K562 (cell line): ENCODE measurements around the gene GALNS. TPM values are rescaled to one million over a fixed set of nuclear protein-coding genes. Genes with fewer than 3 reads are reported as not detected.

Experiments
- ATAC-seq: fragments of 200-7000 bp; cut with Tn5 transposase; 3 replicates; pipeline ENCODE4 v1.9.1; 2020; ENCODE audit warnings: moderate library complexity
- BruUV-seq: library from RNA; stranded (reverse); fragments of 400-500 nt; replicated peaks from 2 replicates; lab custom pipeline; 2021; lab: Mats Ljungman, UMichigan
- CTCF ChIA-PET: fragments of 300-600 bp; formaldehyde crosslinking; extraction: SDS; loops from one replicate; lab custom pipeline; 2021; ENCODE audit warnings: low intra/inter-chr PET ratio; lab: Yijun Ruan, JAX
- POLR2A ChIA-PET: fragments of 300-600, 350-650 bp; sonication (Branson Sonifier 250); formaldehyde crosslinking; extraction: SDS; loops from one replicate; lab custom pipeline; 2021; ENCODE audit warnings: antibody characterized with exemption, inconsistent platforms; lab: Yijun Ruan, JAX
- DNase-seq, 4 experiments: peaks; one replicate each; pipeline versions ENCODE4 v3.0.0 to v3.0.0-alpha.2; 2011 to 2018; ENCODE audit warnings: low spot score in 3 of 4, mixed read lengths in 3 of 4; ENCODE audit errors: extremely low read depth in 1 of 4
- FAIRE-seq: peaks from 2 replicates; lab custom pipeline; 2011; peaks lifted over from hg19 to GRCh38; lab: Jason Lieb, UNC
- H2AFZ ChIP-seq: 2 replicates; pipeline ENCODE4 v1.6.0; 2011; ENCODE audit warnings: low read depth, low read length, control low read depth, inconsistent platforms
- H3K27ac ChIP-seq: fragments of 200-600 bp; 3 replicates; pipeline ENCODE4 v1.8.0; 2011; ENCODE audit warnings: low read depth, mild to moderate bottlenecking, control low read depth, inconsistent platforms, low read length, moderate library complexity, mixed read lengths; ENCODE audit errors: extremely low read depth
- H3K27me3 ChIP-seq, 2 experiments: fragments of 300-600 bp in 1 of 2; 2 replicates in 1 of 2; 3 replicates in 1 of 2; pipeline versions ENCODE4 v1.6.0 to v1.8.0; 2011; ENCODE audit warnings: inconsistent platforms in 2 of 2, low read length in 2 of 2, mild to moderate bottlenecking in 1 of 2, mixed read lengths in 1 of 2, moderate library complexity in 1 of 2; ENCODE audit not compliant: control insufficient read depth in 2 of 2, insufficient read depth in 2 of 2
- H3K36me3 ChIP-seq: fragments of 300-600 bp; 3 replicates; pipeline ENCODE4 v1.8.0; 2011; ENCODE audit warnings: mild to moderate bottlenecking, low read length, inconsistent platforms; ENCODE audit not compliant: control insufficient read depth, insufficient read depth
- H3K4me1 ChIP-seq, 2 experiments: fragments of 200-600 bp in 1 of 2; replicated peaks in 1 of 2; 2 replicates in 1 of 2; 3 replicates in 1 of 2; pipeline versions ENCODE4 v1.5.1 to v1.8.0; 2011; ENCODE audit warnings: inconsistent platforms in 2 of 2, low read length in 2 of 2, mild to moderate bottlenecking in 1 of 2, mixed read lengths in 1 of 2, moderate library complexity in 1 of 2; ENCODE audit not compliant: control insufficient read depth in 2 of 2, insufficient read depth in 2 of 2
- H3K4me2 ChIP-seq: 2 replicates; pipeline ENCODE4 v1.6.1; 2011; ENCODE audit warnings: low read length, control low read depth, inconsistent platforms, mixed read lengths; ENCODE audit not compliant: insufficient read depth
- H3K4me3 ChIP-seq: fragments of 200-600 bp; sonication (generic), shearing (Covaris generic); 2 replicates; pipeline ENCODE4 v1.5.1; 2016; ENCODE audit warnings: control low read depth, inconsistent platforms
- H3K79me2 ChIP-seq: fragments of 200-600 bp; 3 replicates; pipeline ENCODE4 v1.8.0; 2011; ENCODE audit warnings: low read length, inconsistent platforms; ENCODE audit not compliant: control insufficient read depth, insufficient read depth
- H3K9ac ChIP-seq, 2 experiments: 2 replicates each; pipeline versions ENCODE4 v1.6.0 to v1.6.1; 2011; ENCODE audit warnings: low read depth in 2 of 2, low read length in 2 of 2, control low read depth in 1 of 2, inconsistent platforms in 1 of 2, mild to moderate bottlenecking in 1 of 2, mixed read lengths in 1 of 2; ENCODE audit not compliant: insufficient read depth in 1 of 2
- H3K9me1 ChIP-seq: one replicate; pipeline ENCODE4 v1.6.0; 2011; ENCODE audit warnings: inconsistent platforms, mild to moderate bottlenecking, low read length, moderate library complexity; ENCODE audit not compliant: control insufficient read depth, insufficient read depth
- H3K9me3 ChIP-seq: replicated peaks from 2 replicates; pipeline ENCODE4 v1.5.1; 2011; ENCODE audit warnings: low read depth, low read length, inconsistent platforms; ENCODE audit not compliant: control insufficient read depth, insufficient read depth
- H4K20me1 ChIP-seq: replicated peaks from 2 replicates; pipeline ENCODE4 v1.6.1; 2011; ENCODE audit warnings: low read length, inconsistent platforms, mixed read lengths; ENCODE audit not compliant: control insufficient read depth, insufficient read depth
- HMG20A ChIP-seq: fragments of 450-650 bp; formaldehyde crosslinking; conservative IDR thresholded peaks from 2 replicates; pipeline ENCODE4 v1.4.0; 2020; ENCODE audit warnings: mild to moderate bottlenecking, mixed read lengths
- NFIC ChIP-seq: fragments of 450-650 bp; IDR thresholded peaks from 2 replicates; pipeline ENCODE4 v1.6.1; 2017; ENCODE audit warnings: mild to moderate bottlenecking, inconsistent platforms
- POLR2G ChIP-seq: fragments of 200-400 bp; formaldehyde crosslinking; IDR thresholded peaks from 2 replicates; pipeline ENCODE4 v1.6.1; 2017; ENCODE audit warnings: low read depth, mild to moderate bottlenecking, antibody characterized with exemption, low read length, moderate library complexity
- RB1 ChIP-seq: fragments of 450-650 bp; IDR thresholded peaks from 2 replicates; pipeline ENCODE4 v1.6.1; 2017; ENCODE audit warnings: low read depth, mild to moderate bottlenecking
- RBM15 ChIP-seq: fragments of 200-400 bp; formaldehyde crosslinking; IDR thresholded peaks from 2 replicates; pipeline ENCODE4 v1.6.1; 2018; ENCODE audit warnings: mild to moderate bottlenecking, low read length, moderate library complexity; ENCODE audit not compliant: insufficient read depth
- SNIP1 ChIP-seq: fragments of 450-650 bp; IDR thresholded peaks from 2 replicates; pipeline ENCODE4 v1.7.1; 2017; ENCODE audit warnings: low read depth, mild to moderate bottlenecking
- WHSC1 ChIP-seq: IDR thresholded peaks from one replicate; pipeline ENCODE4 v1.6.1; 2012; ENCODE audit warnings: low read length, control low read depth, inconsistent platforms
- ZNF444 ChIP-seq: fragments of 250-450 bp; sonication (Bioruptor Pico); IDR thresholded peaks from 2 replicates; pipeline ENCODE4 v1.4.0; 2020; ENCODE audit warnings: mild to moderate bottlenecking, moderate library complexity
- ZNF717 ChIP-seq: fragments of 250-450 bp; sonication (Bioruptor Pico); IDR thresholded peaks from 2 replicates; pipeline ENCODE4 v1.5.0; 2021
- ZNF75A ChIP-seq: fragments of 450-650 bp; formaldehyde crosslinking; IDR thresholded peaks from 2 replicates; pipeline ENCODE4 v1.4.0; 2020; ENCODE audit warnings: mild to moderate bottlenecking
- WGBS: fragments of 100-300 bp; shearing (Covaris generic); methylation state at CpG from one replicate; pipeline ENCODE4 v1.1.6; 2016; ENCODE audit warnings: low coverage, mixed read lengths; ENCODE audit not compliant: insufficient coverage; ENCODE audit errors: missing lambda C conversion rate; 5-methylcytosine and 5-hydroxymethylcytosine counted together
- in situ Hi-C: fragments of 300-500 bp; cut with MboI; formaldehyde crosslinking; loops from 4 replicates; pipeline ENCODE4 v1.15.0; 2018; ENCODE audit warnings: inconsistent platforms, mixed read lengths
- intact Hi-C: fragments of 100-400 bp; cut with micrococcal nuclease; formaldehyde crosslinking; loops from 2 replicates; pipeline ENCODE4 v1.14.2; 2022
- polyA plus RNA-seq, 8 experiments: library from polyadenylated mRNA; depleted of rRNA in 4 of 8; stranded (reverse) in 5 of 8; unstranded in 3 of 8; fragments of >200 nt; fragmentation: Nextera tagmentation in 2 of 8; fragmentation: Illumina TruSeq in 1 of 8; extraction: Ambion mirVana in 2 of 8; extraction: Trizol in 1 of 8; gene quantifications; 2 replicates each; pipeline versions ENCODE4 v1.2.1 to v1.2.3, GENCODE V29; 2011 to 2014; ENCODE audit warnings: inconsistent platforms in 1 of 8, missing spikeins in 1 of 8
- total RNA-seq, 7 experiments: library from RNA; depleted of rRNA in 6 of 7; stranded (reverse); fragments of >200 nt in 6 of 7; fragmentation: Illumina TruSeq in 2 of 7; extraction: Trizol in 2 of 7; gene quantifications; 2 replicates each; pipeline versions ENCODE4 v1.2.1 to v1.2.3, GENCODE V29; 2011 to 2021; ENCODE audit warnings: low replicate concordance in 1 of 7
- TF ChIP-seq, protein P1 (sequence below): fragments of 200-800 bp; sonication (Bioruptor generic); IDR thresholded peaks from 2 replicates; pipeline ENCODE4 v1.6.1; 2016; ENCODE audit warnings: missing genetic modification characterization, missing compliant biosample characterization
- TF ChIP-seq, protein P2 (sequence below): conservative IDR thresholded peaks from 2 replicates; pipeline ENCODE4 v1.6.1; 2011; ENCODE audit warnings: low read depth, mild to moderate bottlenecking, low read length; ENCODE audit not compliant: control insufficient read depth
- TF ChIP-seq, protein P3 (sequence below): sonication (generic); formaldehyde crosslinking; IDR thresholded peaks from 2 replicates; pipeline ENCODE4 v1.8.0; 2022; ENCODE audit warnings: missing genetic modification reagents, mild to moderate bottlenecking, borderline replicate concordance

The GALNS gene
- total and polyA plus RNA-seq, 9 of the 15 experiments (the other 6 are each of a cell fraction or from before 2014, with no cell fraction given), result 0.38 to 13.2 (median 4.3) TPM

DNA sequence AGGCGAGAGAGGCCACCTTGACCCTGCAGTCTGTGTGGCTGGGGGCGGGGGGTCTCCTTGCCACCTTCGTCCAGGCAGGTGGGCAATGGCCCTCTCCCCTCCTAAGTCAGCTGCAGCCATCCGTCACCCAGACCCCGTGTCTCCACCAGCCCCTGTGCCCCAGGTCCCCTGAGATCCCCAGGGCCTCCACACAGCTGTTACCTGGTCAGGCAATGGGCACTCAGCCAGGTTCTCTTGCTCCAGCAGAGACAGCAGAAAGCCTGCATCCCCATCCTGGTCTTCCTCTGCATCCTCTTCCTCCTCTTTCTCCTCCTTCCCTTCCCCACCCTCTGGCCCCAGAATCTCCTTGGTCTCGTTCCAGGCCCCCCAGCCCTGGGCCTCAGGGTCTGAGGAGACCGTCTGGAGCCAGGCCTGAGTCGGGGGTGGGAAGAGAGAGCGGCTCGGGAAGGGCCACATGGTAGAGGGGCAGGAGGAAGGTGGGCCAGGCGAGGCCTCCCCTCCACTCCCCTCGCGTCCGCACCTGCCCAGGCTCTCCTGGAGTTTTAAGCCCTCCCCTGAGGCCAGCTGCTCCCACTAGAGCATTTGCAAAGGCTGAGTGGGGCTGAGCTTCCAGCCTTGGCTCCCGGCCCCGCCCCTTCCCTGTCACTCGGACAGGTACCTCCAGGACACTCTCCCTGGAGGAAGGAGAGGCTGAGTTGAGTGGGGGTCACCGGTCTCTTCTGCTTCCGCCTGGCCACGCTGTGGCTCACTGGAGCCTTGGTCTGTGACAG, 9.6 kb upstream of the GALNS start, which contains the start of gene PABPN1L:
TSS of gene PABPN1L (minus strand) at position 510 of the 770 bp plus-strand sequence. CDS start at position 456, 54 bp downstream.
- no peak for DNase-seq
- no peak for ATAC-seq
- no peak within 1 kb of the TSS for H3K4me2 ChIP-seq
- intact Hi-C loops, result no loop called here
- ChIA-PET POLR2A (interaction anchor here (0.7 to 1.7 kb wide), 4 partner anchors 9 to 54 kb away, joined by 3 to 7 read pairs (median 4); no protein-coding TSS in a partner anchor), CTCF (no interaction called here)
- peak; percentile 29 for FAIRE-seq
- H3K27ac ChIP-seq, result no peak within 1 kb of the TSS
- WGBS, result 33% methylated on average over 12 of the region's 20 CpGs
- in situ Hi-C loops, result no loop called here
- peaks cover 7 to 75% of the 10 kb centered on the region in 2 experiments; a peak in 4 of 5 replicates for H3K4me1 ChIP-seq
- H3K79me2 ChIP-seq, result no peaks in the 10 kb centered on the region
- peak within 1 kb of the TSS in 1 of 2 experiments; percentile 42; a peak in 1 of 4 replicates for H3K9ac ChIP-seq
- no peak within 1 kb of the TSS for H3K4me3 ChIP-seq
- no peaks in the 10 kb centered on the region for H3K27me3 ChIP-seq
- no TSS peak for BruUV-seq
- H4K20me1 ChIP-seq, result 0 out of 2 replicates have a peak, but pooled peaks cover 4% of the 10 kb centered on the region
- no peaks in the 10 kb centered on the region for H3K9me3 ChIP-seq
- H2AFZ ChIP-seq, result no peak within 1 kb of the TSS
- H3K36me3 ChIP-seq, result peaks cover 9% of the 10 kb centered on the region; the same call in 2 of the 3 replicates
- H3K9me1 ChIP-seq, result no peaks in the 10 kb centered on the region
- TF ChIP-seq RBM15, result no peak
- no peak for TF ChIP-seq WHSC1
- no peak for TF ChIP-seq ZNF444 (CRISPR knock-in tag)
- TF ChIP-seq, protein P1, sequence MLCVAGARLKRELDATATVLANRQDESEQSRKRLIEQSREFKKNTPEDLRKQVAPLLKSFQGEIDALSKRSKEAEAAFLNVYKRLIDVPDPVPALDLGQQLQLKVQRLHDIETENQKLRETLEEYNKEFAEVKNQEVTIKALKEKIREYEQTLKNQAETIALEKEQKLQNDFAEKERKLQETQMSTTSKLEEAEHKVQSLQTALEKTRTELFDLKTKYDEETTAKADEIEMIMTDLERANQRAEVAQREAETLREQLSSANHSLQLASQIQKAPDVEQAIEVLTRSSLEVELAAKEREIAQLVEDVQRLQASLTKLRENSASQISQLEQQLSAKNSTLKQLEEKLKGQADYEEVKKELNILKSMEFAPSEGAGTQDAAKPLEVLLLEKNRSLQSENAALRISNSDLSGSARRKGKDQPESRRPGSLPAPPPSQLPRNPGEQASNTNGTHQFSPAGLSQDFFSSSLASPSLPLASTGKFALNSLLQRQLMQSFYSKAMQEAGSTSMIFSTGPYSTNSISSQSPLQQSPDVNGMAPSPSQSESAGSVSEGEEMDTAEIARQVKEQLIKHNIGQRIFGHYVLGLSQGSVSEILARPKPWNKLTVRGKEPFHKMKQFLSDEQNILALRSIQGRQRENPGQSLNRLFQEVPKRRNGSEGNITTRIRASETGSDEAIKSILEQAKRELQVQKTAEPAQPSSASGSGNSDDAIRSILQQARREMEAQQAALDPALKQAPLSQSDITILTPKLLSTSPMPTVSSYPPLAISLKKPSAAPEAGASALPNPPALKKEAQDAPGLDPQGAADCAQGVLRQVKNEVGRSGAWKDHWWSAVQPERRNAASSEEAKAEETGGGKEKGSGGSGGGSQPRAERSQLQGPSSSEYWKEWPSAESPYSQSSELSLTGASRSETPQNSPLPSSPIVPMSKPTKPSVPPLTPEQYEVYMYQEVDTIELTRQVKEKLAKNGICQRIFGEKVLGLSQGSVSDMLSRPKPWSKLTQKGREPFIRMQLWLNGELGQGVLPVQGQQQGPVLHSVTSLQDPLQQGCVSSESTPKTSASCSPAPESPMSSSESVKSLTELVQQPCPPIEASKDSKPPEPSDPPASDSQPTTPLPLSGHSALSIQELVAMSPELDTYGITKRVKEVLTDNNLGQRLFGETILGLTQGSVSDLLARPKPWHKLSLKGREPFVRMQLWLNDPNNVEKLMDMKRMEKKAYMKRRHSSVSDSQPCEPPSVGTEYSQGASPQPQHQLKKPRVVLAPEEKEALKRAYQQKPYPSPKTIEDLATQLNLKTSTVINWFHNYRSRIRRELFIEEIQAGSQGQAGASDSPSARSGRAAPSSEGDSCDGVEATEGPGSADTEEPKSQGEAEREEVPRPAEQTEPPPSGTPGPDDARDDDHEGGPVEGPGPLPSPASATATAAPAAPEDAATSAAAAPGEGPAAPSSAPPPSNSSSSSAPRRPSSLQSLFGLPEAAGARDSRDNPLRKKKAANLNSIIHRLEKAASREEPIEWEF (CRISPR knock-in tag), result no peak
- TF ChIP-seq, protein P2, sequence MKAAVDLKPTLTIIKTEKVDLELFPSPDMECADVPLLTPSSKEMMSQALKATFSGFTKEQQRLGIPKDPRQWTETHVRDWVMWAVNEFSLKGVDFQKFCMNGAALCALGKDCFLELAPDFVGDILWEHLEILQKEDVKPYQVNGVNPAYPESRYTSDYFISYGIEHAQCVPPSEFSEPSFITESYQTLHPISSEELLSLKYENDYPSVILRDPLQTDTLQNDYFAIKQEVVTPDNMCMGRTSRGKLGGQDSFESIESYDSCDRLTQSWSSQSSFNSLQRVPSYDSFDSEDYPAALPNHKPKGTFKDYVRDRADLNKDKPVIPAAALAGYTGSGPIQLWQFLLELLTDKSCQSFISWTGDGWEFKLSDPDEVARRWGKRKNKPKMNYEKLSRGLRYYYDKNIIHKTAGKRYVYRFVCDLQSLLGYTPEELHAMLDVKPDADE, result no peak
- no peak for TF ChIP-seq HMG20A (CRISPR knock-in tag)
- TF ChIP-seq ZNF75A (CRISPR knock-in tag), result no peak
- TF ChIP-seq POLR2G, result peak; percentile 3; the same call in 1 of the 2 replicates
- peak; percentile 56; the same call in 1 of the 2 replicates for TF ChIP-seq NFIC
- TF ChIP-seq SNIP1, result no peak
- TF ChIP-seq, protein P3, sequence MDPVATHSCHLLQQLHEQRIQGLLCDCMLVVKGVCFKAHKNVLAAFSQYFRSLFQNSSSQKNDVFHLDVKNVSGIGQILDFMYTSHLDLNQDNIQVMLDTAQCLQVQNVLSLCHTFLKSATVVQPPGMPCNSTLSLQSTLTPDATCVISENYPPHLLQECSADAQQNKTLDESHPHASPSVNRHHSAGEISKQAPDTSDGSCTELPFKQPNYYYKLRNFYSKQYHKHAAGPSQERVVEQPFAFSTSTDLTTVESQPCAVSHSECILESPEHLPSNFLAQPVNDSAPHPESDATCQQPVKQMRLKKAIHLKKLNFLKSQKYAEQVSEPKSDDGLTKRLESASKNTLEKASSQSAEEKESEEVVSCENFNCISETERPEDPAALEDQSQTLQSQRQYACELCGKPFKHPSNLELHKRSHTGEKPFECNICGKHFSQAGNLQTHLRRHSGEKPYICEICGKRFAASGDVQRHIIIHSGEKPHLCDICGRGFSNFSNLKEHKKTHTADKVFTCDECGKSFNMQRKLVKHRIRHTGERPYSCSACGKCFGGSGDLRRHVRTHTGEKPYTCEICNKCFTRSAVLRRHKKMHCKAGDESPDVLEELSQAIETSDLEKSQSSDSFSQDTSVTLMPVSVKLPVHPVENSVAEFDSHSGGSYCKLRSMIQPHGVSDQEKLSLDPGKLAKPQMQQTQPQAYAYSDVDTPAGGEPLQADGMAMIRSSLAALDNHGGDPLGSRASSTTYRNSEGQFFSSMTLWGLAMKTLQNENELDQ (CRISPR knock-in tag), result no peak
- TF ChIP-seq RB1, result no peak
- TF ChIP-seq ZNF717, result no peak
